ENCODE results near the gene SMS.

The SMS gene

GRCh38 chrX:21973321-21974010 lies 33.0 kb downstream of the SMS start:
- no peak overlapping the region for H3K4me3 ChIP-seq
- no peak for TF ChIP-seq Cebpa-rat (IDR thresholded peaks at IDR 0.05)
- no peak overlapping the region for H3K9ac ChIP-seq
- H3K9me3 ChIP-seq = no peaks in the 10 kb centered on the region
- H3K36me3 ChIP-seq = peaks cover 77% of the 10 kb centered on the region
- no peak overlapping the region for H3K27ac ChIP-seq
- H3K4me1 ChIP-seq = peaks cover 9% of the 10 kb centered on the region; the same call in 1 of the 2 replicates
- peak overlapping the region; percentile 34; the same call in 1 of the 2 replicates for H3K4me2 ChIP-seq
- no peaks in the 10 kb centered on the region for H4K20me1 ChIP-seq
- no peaks in the 10 kb centered on the region for H3K27me3 ChIP-seq

- Histone ChIP-seq H3K4me3 (no peak overlapping the region), H3K27me3 (no peaks in the 10 kb centered on the region), H3K9ac (no peak overlapping the region), H3K4me2 (peak overlapping the region; percentile 34; the same call in 1 of the 2 replicates), H3K36me3 (peaks cover 76% of the 10 kb centered on the region), H3K4me1 (peaks cover 9% of the 10 kb centered on the region; the same call in 1 of the 2 replicates), H3K27ac (0 out of 2 replicates have a peak overlapping the region, but pooled peaks have one; percentile 46), H4K20me1 (no peaks in the 10 kb centered on the region), H3K9me3 (no peaks in the 10 kb centered on the region)
- no peak for TF ChIP-seq Cebpa-rat (IDR thresholded peaks at IDR 0.05)
Observed at GRCh38 chrX:21974011-21974385, 33.5 kb downstream of the SMS start.

- Histone ChIP-seq H3K9me3 (no peaks in the 10 kb centered on the region), H3K27ac (no peak overlapping the region), H3K27me3 (no peaks in the 10 kb centered on the region), H3K4me3 (no peak overlapping the region), H3K4me1 (peaks cover 9% of the 10 kb centered on the region; the same call in 1 of the 2 replicates), H3K9ac (no peak overlapping the region), H3K36me3 (peaks cover 71% of the 10 kb centered on the region), H4K20me1 (no peaks in the 10 kb centered on the region), H3K4me2 (no peak overlapping the region)
- no peak for TF ChIP-seq Cebpa-rat (IDR thresholded peaks at IDR 0.05)
Observed at GRCh38 chrX:21975242-21975641, 34.7 kb downstream of the SMS start.

GRCh38 chrX:21975812-21976211 lies 35.3 kb downstream of the SMS start:
- no peak for TF ChIP-seq Cebpa-rat (IDR thresholded peaks at IDR 0.05)
- no peak overlapping the region for H3K27ac ChIP-seq

GRCh38 chrX:21978346-21978745 lies 37.8 kb downstream of the SMS start:
- Histone ChIP-seq H3K9me3 (no peaks in the 10 kb centered on the region), H3K4me1 (peaks cover 9% of the 10 kb centered on the region; the same call in 1 of the 2 replicates), H4K20me1 (no peaks in the 10 kb centered on the region), H3K4me2 (no peak overlapping the region), H3K36me3 (peaks cover 49% of the 10 kb centered on the region), H3K27ac (no peak overlapping the region), H3K27me3 (no peaks in the 10 kb centered on the region), H3K4me3 (no peak overlapping the region), H3K9ac (no peak overlapping the region)
- peak; percentile 94 for TF ChIP-seq Cebpa-rat (IDR thresholded peaks at IDR 0.05)

More at GRCh38 chrX:21975812-21976211, 35.3 kb downstream of the SMS start:
- no peaks in the 10 kb centered on the region for H3K9me3 ChIP-seq
- peaks cover 69% of the 10 kb centered on the region for H3K36me3 ChIP-seq
- H3K9ac ChIP-seq = no peak overlapping the region
- H3K27me3 ChIP-seq = no peaks in the 10 kb centered on the region
- peaks cover 9% of the 10 kb centered on the region; the same call in 1 of the 2 replicates for H3K4me1 ChIP-seq
- H3K4me3 ChIP-seq = no peak overlapping the region
- no peak overlapping the region for H3K4me2 ChIP-seq
- no peaks in the 10 kb centered on the region for H4K20me1 ChIP-seq

GRCh38 chrX:21982311-21982710 lies 41.8 kb downstream of the SMS start:
- no peak overlapping the region for H3K4me3 ChIP-seq
- H3K4me2 ChIP-seq = no peak overlapping the region
- peaks cover 34% of the 10 kb centered on the region for H3K36me3 ChIP-seq
- no peaks in the 10 kb centered on the region for H3K9me3 ChIP-seq
- H3K4me1 ChIP-seq = no peaks in the 10 kb centered on the region
- TF ChIP-seq Cebpa-rat (IDR thresholded peaks at IDR 0.05) = no peak
- H3K27me3 ChIP-seq = no peaks in the 10 kb centered on the region
- H4K20me1 ChIP-seq = no peaks in the 10 kb centered on the region
- no peak overlapping the region for H3K9ac ChIP-seq
- no peak overlapping the region for H3K27ac ChIP-seq

- no peaks in the 10 kb centered on the region for H3K4me1 ChIP-seq
- no peak overlapping the region for H3K4me3 ChIP-seq
- no peaks in the 10 kb centered on the region for H3K9me3 ChIP-seq
- H4K20me1 ChIP-seq = no peaks in the 10 kb centered on the region
- H3K36me3 ChIP-seq = peaks cover 40% of the 10 kb centered on the region
- H3K27ac ChIP-seq = no peak overlapping the region
- no peak overlapping the region for H3K9ac ChIP-seq
- H3K27me3 ChIP-seq = no peaks in the 10 kb centered on the region
- TF ChIP-seq Cebpa-rat (IDR thresholded peaks at IDR 0.05) = no peak
- H3K4me2 ChIP-seq = no peak overlapping the region
Observed at GRCh38 chrX:21985332-21985777, 44.8 kb downstream of the SMS start.

GRCh38 chrX:21986596-21986995 lies 46.1 kb downstream of the SMS start:
- peaks cover 50% of the 10 kb centered on the region for H3K36me3 ChIP-seq
- no peaks in the 10 kb centered on the region for H3K4me1 ChIP-seq
- H3K9ac ChIP-seq = no peak overlapping the region
- no peak overlapping the region for H3K4me3 ChIP-seq
- no peaks in the 10 kb centered on the region for H3K27me3 ChIP-seq
- no peaks in the 10 kb centered on the region for H4K20me1 ChIP-seq
- no peak overlapping the region for H3K27ac ChIP-seq
- H3K9me3 ChIP-seq = no peaks in the 10 kb centered on the region
- H3K4me2 ChIP-seq = no peak overlapping the region
- TF ChIP-seq Cebpa-rat (IDR thresholded peaks at IDR 0.05) = no peak

- no peak overlapping the region for H3K27ac ChIP-seq
- H3K4me3 ChIP-seq = no peak overlapping the region
- no peak overlapping the region for H3K4me2 ChIP-seq
- peaks cover 66% of the 10 kb centered on the region for H3K36me3 ChIP-seq
- no peaks in the 10 kb centered on the region for H3K9me3 ChIP-seq
- no peaks in the 10 kb centered on the region for H3K4me1 ChIP-seq
- H3K27me3 ChIP-seq = no peaks in the 10 kb centered on the region
- H3K9ac ChIP-seq = no peak overlapping the region
- no peaks in the 10 kb centered on the region for H4K20me1 ChIP-seq
- TF ChIP-seq Cebpa-rat (IDR thresholded peaks at IDR 0.05) = no peak
Observed at GRCh38 chrX:21989384-21989783, 48.9 kb downstream of the SMS start.

GRCh38 chrX:21990832-21991231 lies 50.3 kb downstream of the SMS start:
- H3K9me3 ChIP-seq = no peaks in the 10 kb centered on the region
- no peaks in the 10 kb centered on the region for H4K20me1 ChIP-seq
- no peak overlapping the region for H3K4me3 ChIP-seq
- H3K27ac ChIP-seq = no peak overlapping the region
- H3K9ac ChIP-seq = no peak overlapping the region
- H3K36me3 ChIP-seq = peaks cover 71% of the 10 kb centered on the region
- H3K4me1 ChIP-seq = no peaks in the 10 kb centered on the region
- no peak overlapping the region for H3K4me2 ChIP-seq
- no peaks in the 10 kb centered on the region for H3K27me3 ChIP-seq
- no peak for TF ChIP-seq Cebpa-rat (IDR thresholded peaks at IDR 0.05)

Data from BLaER1 (cell line).